ENCODE data around the gene MAGI1. TPM values are rescaled to one million over a fixed set of nuclear protein-coding genes. Genes with fewer than 3 reads are reported as not detected.

The MAGI1 gene
- total and polyA plus RNA-seq, 10 donors, result 3.5 to 104 (median 62.3) TPM

GRCh38 chr3:65398953-65399352 lies 639.8 kb downstream of the MAGI1 start:
- intact Hi-C loops (cut with DNase I; ENCODE audit: low total_unique reads), result no loop called here
- TF ChIP-seq CTCF (IDR thresholded peaks at IDR 0.05 in 8 of 11, conservative IDR thresholded peaks at IDR 0.05 in 3 of 11), result no peak
- no peak for TF ChIP-seq POLR2AphosphoS5 (IDR thresholded peaks at IDR 0.05)
- no peak for TF ChIP-seq POLR2A (IDR thresholded peaks at IDR 0.05)
- Histone ChIP-seq H3K9me3 (no peaks in the 10 kb centered on the region), H3K27ac (no peak overlapping the region), H3K4me3 (no peak overlapping the region), H3K27me3 (replicated peaks in 1 of 7) (no peaks in the 10 kb centered on the region), H3K36me3 (no peaks in the 10 kb centered on the region), H3K4me1 (no peaks in the 10 kb centered on the region)
- DNase-seq, result no peak

GRCh38 chr3:65396078-65396477 lies 642.6 kb downstream of the MAGI1 start:
- intact Hi-C loops (cut with DNase I; ENCODE audit: low total_unique reads), result no loop called here
- Histone ChIP-seq H3K4me3 (no peak overlapping the region), H3K27ac (no peak overlapping the region), H3K36me3 (peaks cover 0 to 3% (median 0%) of the 10 kb centered on the region in 6 donors), H3K9me3 (no peaks in the 10 kb centered on the region), H3K4me1 (no peaks in the 10 kb centered on the region), H3K27me3 (replicated peaks in 1 of 7) (no peaks in the 10 kb centered on the region)
- no peak for DNase-seq
- TF ChIP-seq POLR2AphosphoS5 (IDR thresholded peaks at IDR 0.05) (no peak), CTCF (IDR thresholded peaks at IDR 0.05 in 8 of 11, conservative IDR thresholded peaks at IDR 0.05 in 3 of 11) (no peak), POLR2A (IDR thresholded peaks at IDR 0.05) (no peak)

- Histone ChIP-seq H3K27ac (no peak overlapping the region), H3K9me3 (no peaks in the 10 kb centered on the region), H3K27me3 (replicated peaks in 1 of 7) (no peaks in the 10 kb centered on the region), H3K4me1 (no peaks in the 10 kb centered on the region), H3K36me3 (peaks cover 0 to 17% (median 0%) of the 10 kb centered on the region in 6 donors), H3K4me3 (no peak overlapping the region)
- WGBS, 5 donors, result 78 to 91% (median 88%) methylated on average over 5 of the region's 5 CpGs
- intact Hi-C loops (cut with DNase I; ENCODE audit: low total_unique reads), result no loop called here
- TF ChIP-seq POLR2A (IDR thresholded peaks at IDR 0.05), result no peak
- no peak for TF ChIP-seq CTCF (IDR thresholded peaks at IDR 0.05 in 8 of 11, conservative IDR thresholded peaks at IDR 0.05 in 3 of 11)
- no peak for TF ChIP-seq POLR2AphosphoS5 (IDR thresholded peaks at IDR 0.05)
- DNase-seq, result no peak
Observed at GRCh38 chr3:65391068-65391467, 647.6 kb downstream of the MAGI1 start.

GRCh38 chr3:65385805-65386204 lies 652.9 kb downstream of the MAGI1 start:
- Histone ChIP-seq H3K9me3 (no peaks in the 10 kb centered on the region), H3K27ac (no peak overlapping the region), H3K4me1 (no peaks in the 10 kb centered on the region), H3K36me3 (peaks cover 0 to 25% (median 0%) of the 10 kb centered on the region in 6 donors), H3K27me3 (replicated peaks in 1 of 7) (no peaks in the 10 kb centered on the region), H3K4me3 (no peak overlapping the region)
- intact Hi-C loops (cut with DNase I; ENCODE audit: low total_unique reads), result no loop called here
- DNase-seq, result no peak
- 76 to 90% (median 82%) methylated on average over 4 of the region's 4 CpGs for WGBS, 5 donors
- TF ChIP-seq CTCF (IDR thresholded peaks at IDR 0.05 in 8 of 11, conservative IDR thresholded peaks at IDR 0.05 in 3 of 11), result no peak
